ENCODE data around the gene EIF5A. TPM values are rescaled to one million over a fixed set of nuclear protein-coding genes. Genes with fewer than 3 reads are reported as not detected.

Gene EIF5A
- total and polyA plus RNA-seq, 9 of the 15 experiments (the other 6 are each of a cell fraction or from before 2014, with no cell fraction given), result 22.9 to 1,163 (median 772) TPM

GRCh38 chr17:7280519-7281073 lies 26.8 kb upstream of the EIF5A start:
- BruUV-seq (replicated peaks), result no TSS peak
- peak overlapping the region; percentile 65 to 97 for H3K9ac ChIP-seq (ENCODE audit: insufficient read depth in 1 of 2, low read depth in 2 of 2, low read length in 2 of 2)
- H3K79me2 ChIP-seq (ENCODE audit: control insufficient read depth, insufficient read depth, low read length), result no peaks in the 10 kb centered on the region; the same call in 2 of the 3 replicates
- peak; percentile 83 for ATAC-seq
- peak; percentile 68 to 88 (median 74) for DNase-seq (ENCODE audit: extremely low read depth in 1 of 4, low spot score in 3 of 4)
- peak overlapping the region; percentile 74 for H3K27ac ChIP-seq (ENCODE audit: extremely low read depth, low read depth, low read length)
- POLR2A ChIA-PET, result interaction anchor here (1.0 to 1.8 kb wide), 2 partner anchors 27 to 33 kb away, joined by 4 to 6 read pairs; no protein-coding TSS in a partner anchor
- no peaks in the 10 kb centered on the region for H3K9me3 ChIP-seq (replicated peaks; ENCODE audit: control insufficient read depth, insufficient read depth, low read depth, low read length)
- CTCF ChIA-PET (ENCODE audit: low intra/inter-chr PET ratio), result interaction anchor here (0.6 to 2.3 kb wide), 4 partner anchors 15 to 686 kb away, joined by 3 to 32 read pairs (median 11); no protein-coding TSS in a partner anchor
- in situ Hi-C loops (cut with MboI), result loop anchor here (5.0 kb wide), 1 partner anchor 62 kb away; no protein-coding TSS in a partner anchor
- H3K36me3 ChIP-seq (ENCODE audit: control insufficient read depth, insufficient read depth, low read length), result 0 out of 3 replicates have a peak, but pooled peaks cover 3% of the 10 kb centered on the region
- 2% methylated on average over 22 of the region's 29 CpGs for WGBS (ENCODE audit: insufficient coverage, low coverage, missing lambda C conversion rate)
- no peaks in the 10 kb centered on the region for H3K9me1 ChIP-seq (ENCODE audit: control insufficient read depth, insufficient read depth, low read length)
- intact Hi-C loops (cut with micrococcal nuclease), result loop anchor here (1.0 to 5.0 kb wide), 3 partner anchors 16 to 64 kb away; partner anchors contain the start of gene PHF23
- FAIRE-seq, result peak; percentile 89
- H4K20me1 ChIP-seq (replicated peaks; ENCODE audit: control insufficient read depth, insufficient read depth, low read length), result no peaks in the 10 kb centered on the region; the same call in 1 of the 2 replicates
- H3K4me3 ChIP-seq, result peak overlapping the region; percentile 65
- peak overlapping the region; percentile 84 for H3K4me2 ChIP-seq (ENCODE audit: insufficient read depth, low read length)
- no peaks in the 10 kb centered on the region for H3K27me3 ChIP-seq (ENCODE audit: control insufficient read depth in 2 of 2, insufficient read depth in 2 of 2, low read length in 2 of 2)
- peak overlapping the region; percentile 91 for H2AFZ ChIP-seq (ENCODE audit: low read depth, low read length)
- H3K4me1 ChIP-seq (replicated peaks in 1 of 2; ENCODE audit: control insufficient read depth in 2 of 2, insufficient read depth in 2 of 2, low read length in 2 of 2), result peaks cover 15 to 41% of the 10 kb centered on the region in 2 experiments; a peak in 4 of 5 replicates
- no peak for TF ChIP-seq BMI1 (IDR thresholded peaks at IDR 0.05; ENCODE audit: low read length)
- no peak for TF ChIP-seq ZNF184 (CRISPR knock-in tag; IDR thresholded peaks at IDR 0.05)
- peak; percentile 55; the same call in 1 of the 2 replicates for TF ChIP-seq RB1 (IDR thresholded peaks at IDR 0.05; ENCODE audit: low read depth)
- no peak for TF ChIP-seq RBBP5 (IDR thresholded peaks at IDR 0.05; ENCODE audit: borderline replicate concordance, insufficient read depth, low read length, poor library complexity, severe bottlenecking)
- no peak for TF ChIP-seq NCOR1 (IDR thresholded peaks at IDR 0.05)
- no peak for TF ChIP-seq ZNF212 (CRISPR knock-in tag; IDR thresholded peaks at IDR 0.05)
- 0 out of 4 replicates have a peak, but pooled peaks of 1 of the 2 experiments have one; percentile 50 for TF ChIP-seq BCLAF1 (IDR thresholded peaks at IDR 0.05; ENCODE audit: borderline replicate concordance in 1 of 2, control insufficient read depth in 1 of 2, low read depth in 2 of 2, low read length in 1 of 2)
- TF ChIP-seq, protein P1, sequence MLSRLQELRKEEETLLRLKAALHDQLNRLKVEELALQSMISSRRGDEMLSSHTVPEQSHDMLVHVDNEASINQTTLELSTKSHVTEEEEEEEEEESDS (CRISPR knock-in tag; IDR thresholded peaks at IDR 0.05), result no peak
- TF ChIP-seq, protein P2, sequence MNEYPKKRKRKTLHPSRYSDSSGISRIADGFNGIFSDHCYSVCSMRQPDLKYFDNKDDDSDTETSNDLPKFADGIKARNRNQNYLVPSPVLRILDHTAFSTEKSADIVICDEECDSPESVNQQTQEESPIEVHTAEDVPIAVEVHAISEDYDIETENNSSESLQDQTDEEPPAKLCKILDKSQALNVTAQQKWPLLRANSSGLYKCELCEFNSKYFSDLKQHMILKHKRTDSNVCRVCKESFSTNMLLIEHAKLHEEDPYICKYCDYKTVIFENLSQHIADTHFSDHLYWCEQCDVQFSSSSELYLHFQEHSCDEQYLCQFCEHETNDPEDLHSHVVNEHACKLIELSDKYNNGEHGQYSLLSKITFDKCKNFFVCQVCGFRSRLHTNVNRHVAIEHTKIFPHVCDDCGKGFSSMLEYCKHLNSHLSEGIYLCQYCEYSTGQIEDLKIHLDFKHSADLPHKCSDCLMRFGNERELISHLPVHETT (CRISPR knock-in tag; conservative IDR thresholded peaks at IDR 0.05 in 1 of 2, IDR thresholded peaks at IDR 0.05 in 1 of 2), result peak in 1 of 2 experiments; percentile 30; a peak in 1 of 4 replicates
- no peak for TF ChIP-seq FUS (optimal IDR thresholded peaks at IDR 0.05; ENCODE audit: low read depth, low read length)
- no peak for TF ChIP-seq SMAD1 (IDR thresholded peaks at IDR 0.05; ENCODE audit: low read depth, low read length, partially characterized antibody)
- TF ChIP-seq ZNF695 (CRISPR knock-in tag; IDR thresholded peaks at IDR 0.05), result no peak
- no peak for TF ChIP-seq MTA2 (IDR thresholded peaks at IDR 0.05; ENCODE audit: low read depth)
- TF ChIP-seq ELF2 (CRISPR knock-in tag; IDR thresholded peaks at IDR 0.05), result no peak
